ENCODE results near the gene LRRC3C. TPM values are rescaled to one million over a fixed set of nuclear protein-coding genes. Genes with fewer than 3 reads are reported as not detected.

Gene LRRC3C
- total RNA-seq, 1 donor from 2014 or later: not detected

- DNase-seq (ENCODE audit: extremely low read depth, low read depth, low spot score): no peak
Measured at GRCh38 chr17:39973496-39973895, 46.0 kb downstream of the LRRC3C start.

GRCh38 chr17:39974433-39974832 lies 46.9 kb downstream of the LRRC3C start:
- DNase-seq (ENCODE audit: extremely low read depth, low read depth, low spot score): no peak

GRCh38 chr17:39975801-39976200 lies 48.3 kb downstream of the LRRC3C start:
- no peak for DNase-seq (ENCODE audit: extremely low read depth, low read depth, low spot score)

- DNase-seq (ENCODE audit: extremely low read depth, low read depth, low spot score): no peak
Measured at GRCh38 chr17:39979016-39979670, 51.6 kb downstream of the LRRC3C start.

GRCh38 chr17:39979893-39980350 lies 52.4 kb downstream of the LRRC3C start:
- peak; percentile 22 for DNase-seq (ENCODE audit: extremely low read depth, low read depth, low spot score)

GRCh38 chr17:39980351-39981206 lies 53.0 kb downstream of the LRRC3C start, which contains the start of gene PSMD3:
PSMD3 (plus strand) TSS chr17:39980807; CDS start chr17:39980971, 164 bp downstream.
- DNase-seq (ENCODE audit: extremely low read depth, low read depth, low spot score): peak; percentile 100

GRCh38 chr17:39981207-39981741 lies 53.7 kb downstream of the LRRC3C start:
- DNase-seq (ENCODE audit: extremely low read depth, low read depth, low spot score): no peak

GRCh38 chr17:39981766-39982375 lies 54.3 kb downstream of the LRRC3C start:
- DNase-seq (ENCODE audit: extremely low read depth, low read depth, low spot score): no peak

- DNase-seq (ENCODE audit: extremely low read depth, low read depth, low spot score): no peak
Measured at GRCh38 chr17:39988206-39988810, 60.8 kb downstream of the LRRC3C start.

GRCh38 chr17:39994448-39994847 lies 66.9 kb downstream of the LRRC3C start:
- no peak for DNase-seq (ENCODE audit: extremely low read depth, low read depth, low spot score)

Other genes with a start within 250 kb of the LRRC3C start
- 6.0 and 7.5 TPM in 2 replicates for gene PGAP3, start 239.7 kb upstream of the LRRC3C start, total RNA-seq
- 18.5 and 20.1 TPM in 2 replicates for gene ERBB2, start 227.7 kb upstream of the LRRC3C start, total RNA-seq
- 49.0 and 51.2 TPM in 2 replicates for gene MIEN1, start 197.2 kb upstream of the LRRC3C start, total RNA-seq
- not detected in 2 replicates for gene GRB7, start 189.8 kb upstream of the LRRC3C start, total RNA-seq
- gene IKZF3, start 63.4 kb upstream of the LRRC3C start, total RNA-seq: not detected in 2 replicates
- not detected in 2 replicates for gene ZPBP2, start 59.5 kb upstream of the LRRC3C start, total RNA-seq
- gene GSDMB, start 9.1 kb upstream of the LRRC3C start, total RNA-seq: 3.0 and 6.8 TPM in 2 replicates
- gene ORMDL3, start 131 bp upstream of the LRRC3C start, total RNA-seq: 26.0 and 29.5 TPM in 2 replicates
- gene GSDMA, start 35.3 kb downstream of the LRRC3C start, total RNA-seq: not detected in 2 replicates
- 124 and 134 TPM in 2 replicates for gene PSMD3, start 53.1 kb downstream of the LRRC3C start, total RNA-seq
- gene CSF3, start 87.7 kb downstream of the LRRC3C start, total RNA-seq: 10.5 and 23.1 TPM in 2 replicates
- gene MED24, start 126.7 kb downstream of the LRRC3C start, total RNA-seq: 87.8 and 91.1 TPM in 2 replicates
- 17.5 and 22.8 TPM in 2 replicates for gene THRA, start 135.2 kb downstream of the LRRC3C start, total RNA-seq
- 1.8 and 5.1 TPM in 2 replicates for gene NR1D1, start 172.9 kb downstream of the LRRC3C start, total RNA-seq
- 60.5 and 84.1 TPM in 2 replicates for gene MSL1, start 194.2 kb downstream of the LRRC3C start, total RNA-seq
- gene CASC3, start 212.8 kb downstream of the LRRC3C start, total RNA-seq: 36.9 and 46.6 TPM in 2 replicates
- gene RAPGEFL1, start 249.7 kb downstream of the LRRC3C start, total RNA-seq: 2.0 and 4.6 TPM in 2 replicates